Hepatocyte (in vitro differentiated cells): ENCODE measurements around the gene SYCE3.

ENCODE experiments used
- EZH2 ChIP-seq: fragments of 200-600 bp; sonication (generic); IDR thresholded peaks from 2 replicates; pipeline ENCODE4 v1.6.1; 2016; ENCODE audit warnings: antibody characterized with exemption, mild to moderate bottlenecking, borderline replicate concordance
- TF ChIP-seq, protein P1 (sequence below): fragments of 200-600 bp; sonication (generic); IDR thresholded peaks from 2 replicates; pipeline ENCODE4 v1.5.1; 2016; ENCODE audit warnings: antibody characterized with exemption, mild to moderate bottlenecking; ENCODE audit not compliant: poor library complexity

DNA sequence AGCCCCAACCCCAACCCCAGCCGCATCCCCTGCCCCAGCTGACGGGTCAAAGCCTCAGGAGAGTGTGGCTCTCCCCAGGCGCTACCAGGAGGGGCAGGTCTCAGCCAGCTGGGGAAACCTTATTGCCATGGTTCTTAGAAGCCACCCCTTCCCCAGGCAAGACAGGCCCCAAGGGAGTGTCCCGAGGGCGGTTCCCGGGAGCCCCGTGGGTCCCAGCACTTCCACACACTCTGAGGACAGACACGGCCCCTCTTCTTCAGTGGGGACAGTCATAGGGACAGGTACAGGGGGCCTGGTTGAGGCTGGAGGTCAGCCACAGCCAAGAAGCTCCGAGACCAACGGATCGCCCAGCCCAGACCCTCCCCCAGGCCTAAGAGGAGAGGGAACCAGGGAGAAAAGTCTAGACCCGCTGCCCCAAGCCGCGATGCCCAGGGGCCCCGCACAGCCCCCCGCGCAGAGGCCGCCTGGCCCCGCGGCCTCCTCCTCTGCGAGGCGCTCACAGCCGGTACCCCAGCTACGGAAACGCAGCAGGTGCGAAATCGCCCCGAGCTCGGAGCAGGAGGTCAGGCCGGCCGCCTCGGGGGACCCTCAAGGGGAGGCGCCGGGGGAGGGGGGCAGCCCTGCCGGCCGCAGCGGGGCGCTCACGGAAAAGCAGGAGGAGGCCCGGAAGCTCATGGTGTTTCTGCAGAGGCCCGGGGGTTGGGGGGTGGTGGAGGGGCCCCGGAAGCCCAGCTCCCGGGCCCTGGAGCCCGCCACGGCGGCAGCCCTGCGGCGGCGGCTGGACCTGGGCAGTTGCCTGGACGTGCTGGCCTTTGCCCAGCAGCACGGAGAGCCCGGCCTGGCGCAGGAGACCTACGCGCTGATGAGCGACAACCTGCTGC lies 14.4 kb downstream of the SYCE3 start:
- TF ChIP-seq, protein P1, sequence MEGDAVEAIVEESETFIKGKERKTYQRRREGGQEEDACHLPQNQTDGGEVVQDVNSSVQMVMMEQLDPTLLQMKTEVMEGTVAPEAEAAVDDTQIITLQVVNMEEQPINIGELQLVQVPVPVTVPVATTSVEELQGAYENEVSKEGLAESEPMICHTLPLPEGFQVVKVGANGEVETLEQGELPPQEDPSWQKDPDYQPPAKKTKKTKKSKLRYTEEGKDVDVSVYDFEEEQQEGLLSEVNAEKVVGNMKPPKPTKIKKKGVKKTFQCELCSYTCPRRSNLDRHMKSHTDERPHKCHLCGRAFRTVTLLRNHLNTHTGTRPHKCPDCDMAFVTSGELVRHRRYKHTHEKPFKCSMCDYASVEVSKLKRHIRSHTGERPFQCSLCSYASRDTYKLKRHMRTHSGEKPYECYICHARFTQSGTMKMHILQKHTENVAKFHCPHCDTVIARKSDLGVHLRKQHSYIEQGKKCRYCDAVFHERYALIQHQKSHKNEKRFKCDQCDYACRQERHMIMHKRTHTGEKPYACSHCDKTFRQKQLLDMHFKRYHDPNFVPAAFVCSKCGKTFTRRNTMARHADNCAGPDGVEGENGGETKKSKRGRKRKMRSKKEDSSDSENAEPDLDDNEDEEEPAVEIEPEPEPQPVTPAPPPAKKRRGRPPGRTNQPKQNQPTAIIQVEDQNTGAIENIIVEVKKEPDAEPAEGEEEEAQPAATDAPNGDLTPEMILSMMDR: no peak
- no peak for TF ChIP-seq EZH2
